OCI-M2 (cell line): ENCODE measurements around the gene RUNDC3A.
A peak's percentile ranks its signal among the peaks of the same experiment; 100 is the strongest.
"Not testable (repeated sequence)": the region's sequence is repeated elsewhere in the genome, so short reads cannot be mapped to it uniquely, and the experiment has no call there.

ENCODE experiments used
- DNase-seq: peaks from one replicate; lab custom pipeline; 2025; ENCODE audit not compliant: unreplicated experiment; lab: John Stamatoyannopoulos, UW

The RUNDC3A gene

GRCh38 chr17:44318077-44318892 is 9.9 kb downstream of the RUNDC3A start:
- DNase-seq, result no peak

- no peak for DNase-seq
Observed at GRCh38 chr17:44320066-44320465, 11.7 kb downstream of the RUNDC3A start.

GRCh38 chr17:44321246-44322120 is 13.1 kb downstream of the RUNDC3A start:
- DNase-seq, result no peak

GRCh38 chr17:44322236-44322895 is 14.0 kb downstream of the RUNDC3A start:
- no peak for DNase-seq

- no peak for DNase-seq
Observed at GRCh38 chr17:44323359-44324091, 15.1 kb downstream of the RUNDC3A start.

GRCh38 chr17:44324092-44324570 is 15.7 kb downstream of the RUNDC3A start:
- no peak for DNase-seq

- DNase-seq, result no peak
Observed at GRCh38 chr17:44324571-44325275, 16.3 kb downstream of the RUNDC3A start, which contains the start of gene SLC25A39. TSS of gene SLC25A39 (minus strand) at chr17:44324823. CDS start at chr17:44323562, 1,261 bp downstream.

GRCh38 chr17:44326861-44327444 is 18.6 kb downstream of the RUNDC3A start:
- DNase-seq, result no peak

- DNase-seq, result no peak
Observed at GRCh38 chr17:44327715-44328449, 19.5 kb downstream of the RUNDC3A start.

- not testable (repeated sequence) for DNase-seq
Observed at GRCh38 chr17:44329516-44329915, 21.1 kb downstream of the RUNDC3A start.

- not testable (repeated sequence) for DNase-seq
Observed at GRCh38 chr17:44330263-44330662, 21.9 kb downstream of the RUNDC3A start.

GRCh38 chr17:44331249-44331760 is 22.9 kb downstream of the RUNDC3A start:
- peak; percentile 66 for DNase-seq

GRCh38 chr17:44333371-44333770 is 25.0 kb downstream of the RUNDC3A start:
- no peak for DNase-seq

GRCh38 chr17:44334315-44334714 is 25.9 kb downstream of the RUNDC3A start:
- DNase-seq, result no peak

- no peak for DNase-seq
Observed at GRCh38 chr17:44334727-44335126, 26.3 kb downstream of the RUNDC3A start.

- no peak for DNase-seq
Observed at GRCh38 chr17:44335564-44335963, 27.2 kb downstream of the RUNDC3A start.

GRCh38 chr17:44335968-44336367 is 27.6 kb downstream of the RUNDC3A start:
- no peak for DNase-seq

GRCh38 chr17:44338702-44339101 is 30.3 kb downstream of the RUNDC3A start:
- no peak for DNase-seq

GRCh38 chr17:44340553-44340952 is 32.2 kb downstream of the RUNDC3A start:
- DNase-seq, result not testable (repeated sequence)
